NCI-H748 treated with DMSO at 0.1 percent for 48 hours (cell line): Measurements from ENCODE around the gene THBS4.
A peak's percentile ranks its signal among the peaks of the same experiment; 100 is the strongest.
"Not testable (repeated sequence)": the region's sequence is repeated elsewhere in the genome, so short reads cannot be mapped to it uniquely, and the experiment has no call there.

ENCODE experiments used
- DNase-seq: peaks from one replicate; lab custom pipeline; 2025; lab: John Stamatoyannopoulos, UW

THBS4 gene

GRCh38 chr5:80076131-80077050 is 41.2 kb downstream of the THBS4 start:
- DNase-seq = no peak

GRCh38 chr5:80077051-80077714 is 42.0 kb downstream of the THBS4 start:
- no peak for DNase-seq

- DNase-seq = no peak
Measured at GRCh38 chr5:80078921-80079320, 43.8 kb downstream of the THBS4 start.

- no peak for DNase-seq
Measured at GRCh38 chr5:80082281-80082680, 47.1 kb downstream of the THBS4 start.

GRCh38 chr5:80082731-80083100 is 47.6 kb downstream of the THBS4 start:
- DNase-seq = peak; percentile 12

GRCh38 chr5:80083101-80083890 is 48.1 kb downstream of the THBS4 start:
- peak; percentile 82 for DNase-seq

GRCh38 chr5:80090884-80091166 is 55.7 kb downstream of the THBS4 start:
- DNase-seq = no peak

- peak; percentile 49 for DNase-seq
Measured at GRCh38 chr5:80091792-80092192, 56.6 kb downstream of the THBS4 start.

GRCh38 chr5:80092486-80093107 is 57.4 kb downstream of the THBS4 start:
- DNase-seq = no peak

- no peak for DNase-seq
Measured at GRCh38 chr5:80093796-80094195, 58.6 kb downstream of the THBS4 start.

- no peak for DNase-seq
Measured at GRCh38 chr5:80094236-80094738, 59.1 kb downstream of the THBS4 start.

- no peak for DNase-seq
Measured at GRCh38 chr5:80097451-80097850, 62.3 kb downstream of the THBS4 start.

GRCh38 chr5:80101993-80102392 is 66.8 kb downstream of the THBS4 start:
- no peak for DNase-seq

GRCh38 chr5:80103371-80103770 is 68.2 kb downstream of the THBS4 start:
- DNase-seq = no peak

GRCh38 chr5:80105698-80106439 is 70.7 kb downstream of the THBS4 start:
- no peak for DNase-seq

GRCh38 chr5:80106916-80107315 is 71.8 kb downstream of the THBS4 start:
- no peak for DNase-seq

GRCh38 chr5:80109646-80110478 is 74.7 kb downstream of the THBS4 start:
- DNase-seq = no peak

GRCh38 chr5:80111376-80111990 is 76.3 kb downstream of the THBS4 start:
- DNase-seq = not testable (repeated sequence)

- DNase-seq = no peak
Measured at GRCh38 chr5:80114860-80115259, 79.7 kb downstream of the THBS4 start.

GRCh38 chr5:80116000-80116399 is 80.9 kb downstream of the THBS4 start:
- no peak for DNase-seq
